HepG2 (cell line): ENCODE measurements around the gene ATP6V1F. TPM values are rescaled to one million over a fixed set of nuclear protein-coding genes. Genes with fewer than 3 reads are reported as not detected.

Experiments used
- ATAC-seq: fragments of 200-7000 bp; cut with Tn5 transposase; 3 replicates; pipeline ENCODE4 v1.9.1; 2020; ENCODE audit warnings: mild to moderate bottlenecking, moderate library complexity
- BruUV-seq: library from RNA; stranded (reverse); fragments of 400-500 nt; replicated peaks from 2 replicates; lab custom pipeline; 2021; lab: Mats Ljungman, UMichigan
- CTCF ChIA-PET: fragments of 300-600 bp; formaldehyde crosslinking; extraction: SDS; loops from one replicate; lab custom pipeline; 2021; ENCODE audit warnings: low total read pairs, inconsistent platforms, low intra/inter-chr PET ratio; lab: Yijun Ruan, JAX
- POLR2A ChIA-PET: fragments of 350-600 bp; sonication (Branson Sonifier 250); formaldehyde crosslinking; loops from one replicate; lab custom pipeline; 2020; ENCODE audit warnings: antibody characterized with exemption, inconsistent platforms; lab: Yijun Ruan, JAX
- DNase-seq: peaks from one replicate; pipeline ENCODE4 v3.0.0-alpha.2; 2015; ENCODE audit warnings: low spot score
- FAIRE-seq: peaks from 3 replicates; lab custom pipeline; 2011; peaks lifted over from hg19 to GRCh38; lab: Jason Lieb, UNC
- H2AFZ ChIP-seq: one replicate; pipeline ENCODE4 v1.6.1; 2011; ENCODE audit warnings: low read length, inconsistent platforms
- H3K27ac ChIP-seq: fragments of 300-600 bp; 3 replicates; pipeline ENCODE4 v1.8.0; 2011; ENCODE audit warnings: mixed run types, mild to moderate bottlenecking, mixed read lengths, low read length, inconsistent platforms; ENCODE audit not compliant: insufficient read depth; ENCODE audit errors: extremely low read length
- H3K27me3 ChIP-seq, 2 experiments: fragments of 200-600 bp in 1 of 2; 2 replicates in 1 of 2; 3 replicates in 1 of 2; pipeline versions ENCODE4 v1.6.0 to v1.8.0; 2011; ENCODE audit warnings: low read length in 2 of 2, mild to moderate bottlenecking in 2 of 2, moderate library complexity in 2 of 2, inconsistent platforms in 1 of 2; ENCODE audit not compliant: insufficient read depth in 2 of 2, control insufficient read depth in 1 of 2
- H3K36me3 ChIP-seq, 2 experiments: fragments of 200-600 bp in 1 of 2; replicated peaks in 1 of 2; 2 replicates in 1 of 2; 3 replicates in 1 of 2; pipeline versions ENCODE4 v1.5.1 to v1.8.0; 2011; ENCODE audit warnings: low read length in 2 of 2, inconsistent platforms in 1 of 2; ENCODE audit not compliant: insufficient read depth in 2 of 2, control insufficient read depth in 1 of 2
- H3K4me1 ChIP-seq: 2 replicates; pipeline ENCODE4 v1.5.1; 2012; ENCODE audit warnings: low read length, inconsistent platforms; ENCODE audit not compliant: insufficient read depth
- H3K4me2 ChIP-seq: 2 replicates; pipeline ENCODE4 v1.6.0; 2011; ENCODE audit warnings: low read depth, low read length, inconsistent platforms
- H3K4me3 ChIP-seq, 3 experiments: fragments of 200-600 bp in 1 of 3; sonication (generic), shearing (Covaris generic) in 1 of 3; replicated peaks in 1 of 3; 2 replicates each; pipeline ENCODE4 v1.5.1; 2011 to 2016; ENCODE audit warnings: low read length in 3 of 3, inconsistent platforms in 2 of 3, low read depth in 2 of 3, mild to moderate bottlenecking in 2 of 3, control low read depth in 1 of 3, mixed read lengths in 1 of 3; ENCODE audit not compliant: insufficient read depth in 1 of 3
- H3K79me2 ChIP-seq: one replicate; pipeline ENCODE4 v1.6.1; 2011; ENCODE audit warnings: low read length, inconsistent platforms; ENCODE audit not compliant: insufficient read depth
- H3K9ac ChIP-seq: 2 replicates; pipeline ENCODE4 v1.6.0; 2011; ENCODE audit warnings: mild to moderate bottlenecking, low read depth, low read length, inconsistent platforms; ENCODE audit not compliant: insufficient read depth
- H3K9me3 ChIP-seq: 2 replicates; pipeline ENCODE4 v1.5.1; 2012; ENCODE audit warnings: mild to moderate bottlenecking, low read length
- H4K20me1 ChIP-seq: 2 replicates; pipeline ENCODE4 v1.6.0; 2011; ENCODE audit warnings: inconsistent platforms, mild to moderate bottlenecking, low read length, moderate library complexity; ENCODE audit not compliant: insufficient read depth
- ARID4A ChIP-seq: sonication (generic); formaldehyde crosslinking; IDR thresholded peaks from 2 replicates; pipeline ENCODE4 v1.5.0; 2020; ENCODE audit warnings: mild to moderate bottlenecking, missing genetic modification reagents, borderline replicate concordance
- ATF1 ChIP-seq: IDR thresholded peaks from 2 replicates; pipeline ENCODE4 v1.6.1; 2016; ENCODE audit warnings: mild to moderate bottlenecking, control low read depth
- KAT7 ChIP-seq: IDR thresholded peaks from 2 replicates; pipeline ENCODE4 v1.6.1; 2018; ENCODE audit warnings: borderline replicate concordance, missing compliant biosample characterization
- RNF219 ChIP-seq: sonication (generic); formaldehyde crosslinking; IDR thresholded peaks from 2 replicates; pipeline ENCODE4 v1.5.0; 2020; ENCODE audit warnings: mild to moderate bottlenecking, missing genetic modification reagents
- SYNCRIP ChIP-seq: fragments of 200-400 bp; formaldehyde crosslinking; IDR thresholded peaks from 2 replicates; pipeline ENCODE4 v1.6.1; 2018; ENCODE audit warnings: mild to moderate bottlenecking, low read depth, low read length; ENCODE audit not compliant: insufficient read depth
- WGBS: methylation state at CpG from one replicate; pipeline ENCODE4 v1.1.6; 2017; ENCODE audit warnings: low lambda C conversion rate; 5-methylcytosine and 5-hydroxymethylcytosine counted together
- in situ Hi-C: cut with HindIII; loops from 2 replicates; pipeline ENCODE4 v1.10.0; 2017; ENCODE audit warnings: low pct_unique_long_range_greater_than_20kb; ENCODE audit not compliant: extremely low pct_ligation_motif_present
- intact Hi-C: fragments of 100-400 bp; cut with micrococcal nuclease; formaldehyde crosslinking; loops from one replicate; pipeline ENCODE4 v1.10.0; 2022; ENCODE audit not compliant: unreplicated experiment
- polyA plus RNA-seq, 8 experiments: library from polyadenylated mRNA; depleted of rRNA in 3 of 8; stranded (reverse) in 7 of 8; unstranded in 1 of 8; fragments of >200 nt; fragmentation: Illumina TruSeq in 4 of 8; extraction: Trizol in 4 of 8; gene quantifications; 2 replicates each; pipeline versions ENCODE4 v1.2.1 to v1.2.3, GENCODE V29; 2011 to 2016; ENCODE audit warnings: low read depth in 4 of 8, missing spikeins in 1 of 8, mixed read lengths in 1 of 8; ENCODE audit not compliant: insufficient read depth in 1 of 8
- total RNA-seq, 5 experiments: library from RNA; depleted of rRNA; stranded (reverse); fragments of >200 nt; fragmentation: Illumina TruSeq; extraction: Trizol; gene quantifications; 2 replicates each; pipeline ENCODE4 v1.2.3, GENCODE V29; 2016; ENCODE audit warnings: low read depth in 1 of 5
- TF ChIP-seq, protein P1 (sequence below): IDR thresholded peaks from 2 replicates; pipeline ENCODE4 v1.6.1; 2012; ENCODE audit warnings: low read length, improper control_type of control experiment
- TF ChIP-seq, protein P2 (sequence below): IDR thresholded peaks from 2 replicates; pipeline ENCODE4 v1.6.1; 2016; ENCODE audit warnings: control low read depth

Gene ATP6V1F
- total and polyA plus RNA-seq, 2 of the 13 experiments (the other 11 are each of a cell fraction or from before 2014, with no cell fraction given): 87.2 to 132 TPM

- Histone ChIP-seq H3K4me1 (peaks cover 40% of the 10 kb centered on the region), H3K27ac (no peak overlapping the region), H3K9ac (no peak overlapping the region), H3K27me3 (peaks cover 2 to 11% of the 10 kb centered on the region in 2 experiments; a peak in 3 of 5 replicates), H3K36me3 (peaks cover 0 to 5% of the 10 kb centered on the region in 2 experiments; a peak in 2 of 5 replicates), H3K4me3 (no peak overlapping the region), H4K20me1 (no peaks in the 10 kb centered on the region; the same call in 1 of the 2 replicates), H3K4me2 (no peak overlapping the region), H3K9me3 (no peaks in the 10 kb centered on the region), H3K79me2 (peaks cover 11% of the 10 kb centered on the region), H2AFZ (no peak overlapping the region)
- no TSS peak for BruUV-seq
- POLR2A ChIA-PET: no interaction called here
- FAIRE-seq (no peak), DNase-seq (no peak), ATAC-seq (no peak)
- in situ Hi-C loops (no loop called here), intact Hi-C loops (loop anchor here (10.0 kb wide), 1 partner anchor 81 kb away; no protein-coding TSS in a partner anchor)
- 96% methylated on average over 27 of the region's 27 CpGs for WGBS
- CTCF ChIA-PET: no interaction called here
- no peak for TF ChIP-seq ATF1
- no peak for TF ChIP-seq ARID4A (CRISPR knock-in tag)
- TF ChIP-seq, protein P1, sequence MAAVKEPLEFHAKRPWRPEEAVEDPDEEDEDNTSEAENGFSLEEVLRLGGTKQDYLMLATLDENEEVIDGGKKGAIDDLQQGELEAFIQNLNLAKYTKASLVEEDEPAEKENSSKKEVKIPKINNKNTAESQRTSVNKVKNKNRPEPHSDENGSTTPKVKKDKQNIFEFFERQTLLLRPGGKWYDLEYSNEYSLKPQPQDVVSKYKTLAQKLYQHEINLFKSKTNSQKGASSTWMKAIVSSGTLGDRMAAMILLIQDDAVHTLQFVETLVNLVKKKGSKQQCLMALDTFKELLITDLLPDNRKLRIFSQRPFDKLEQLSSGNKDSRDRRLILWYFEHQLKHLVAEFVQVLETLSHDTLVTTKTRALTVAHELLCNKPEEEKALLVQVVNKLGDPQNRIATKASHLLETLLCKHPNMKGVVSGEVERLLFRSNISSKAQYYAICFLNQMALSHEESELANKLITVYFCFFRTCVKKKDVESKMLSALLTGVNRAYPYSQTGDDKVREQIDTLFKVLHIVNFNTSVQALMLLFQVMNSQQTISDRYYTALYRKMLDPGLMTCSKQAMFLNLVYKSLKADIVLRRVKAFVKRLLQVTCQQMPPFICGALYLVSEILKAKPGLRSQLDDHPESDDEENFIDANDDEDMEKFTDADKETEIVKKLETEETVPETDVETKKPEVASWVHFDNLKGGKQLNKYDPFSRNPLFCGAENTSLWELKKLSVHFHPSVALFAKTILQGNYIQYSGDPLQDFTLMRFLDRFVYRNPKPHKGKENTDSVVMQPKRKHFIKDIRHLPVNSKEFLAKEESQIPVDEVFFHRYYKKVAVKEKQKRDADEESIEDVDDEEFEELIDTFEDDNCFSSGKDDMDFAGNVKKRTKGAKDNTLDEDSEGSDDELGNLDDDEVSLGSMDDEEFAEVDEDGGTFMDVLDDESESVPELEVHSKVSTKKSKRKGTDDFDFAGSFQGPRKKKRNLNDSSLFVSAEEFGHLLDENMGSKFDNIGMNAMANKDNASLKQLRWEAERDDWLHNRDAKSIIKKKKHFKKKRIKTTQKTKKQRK: no peak
- no peak for TF ChIP-seq SYNCRIP
- no peak for TF ChIP-seq KAT7
- no peak for TF ChIP-seq RNF219 (CRISPR knock-in tag)
- TF ChIP-seq, protein P2, sequence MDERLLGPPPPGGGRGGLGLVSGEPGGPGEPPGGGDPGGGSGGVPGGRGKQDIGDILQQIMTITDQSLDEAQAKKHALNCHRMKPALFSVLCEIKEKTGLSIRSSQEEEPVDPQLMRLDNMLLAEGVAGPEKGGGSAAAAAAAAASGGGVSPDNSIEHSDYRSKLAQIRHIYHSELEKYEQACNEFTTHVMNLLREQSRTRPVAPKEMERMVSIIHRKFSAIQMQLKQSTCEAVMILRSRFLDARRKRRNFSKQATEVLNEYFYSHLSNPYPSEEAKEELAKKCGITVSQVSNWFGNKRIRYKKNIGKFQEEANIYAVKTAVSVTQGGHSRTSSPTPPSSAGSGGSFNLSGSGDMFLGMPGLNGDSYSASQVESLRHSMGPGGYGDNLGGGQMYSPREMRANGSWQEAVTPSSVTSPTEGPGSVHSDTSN: no peak
Measured at GRCh38 chr7:128865996-128866877, 3.6 kb downstream of the ATP6V1F start.
